Liver (tissue), 9 donors: ENCODE results near the gene ACSS1. TPM values are rescaled to one million over a fixed set of nuclear protein-coding genes. Genes with fewer than 3 reads are reported as not detected.

Source experiments
- DNase-seq: peaks from one replicate; pipeline ENCODE4 v3.0.0-alpha.2; 2017; ENCODE audit warnings: low spot score
- H3K27ac ChIP-seq, 2 donors: one replicate each; pipeline ENCODE4 v1.7.0; 2013; ENCODE audit warnings: inconsistent platforms in 2 of 2, low read length in 2 of 2, control low read depth in 1 of 2, low read depth in 1 of 2, mild to moderate bottlenecking in 1 of 2
- H3K27me3 ChIP-seq, 4 donors: one replicate each; pipeline versions ENCODE4 v1.6.1 to v1.7.0; 2013; ENCODE audit warnings: low read length in 3 of 4, inconsistent platforms in 1 of 4, mild to moderate bottlenecking in 1 of 4, moderate library complexity in 1 of 4; ENCODE audit not compliant: control insufficient read depth in 4 of 4, insufficient read depth in 4 of 4
- H3K36me3 ChIP-seq, 4 donors: one replicate each; pipeline versions ENCODE4 v1.6.1 to v1.7.0; 2013; ENCODE audit warnings: low read length in 3 of 4, mild to moderate bottlenecking in 3 of 4, low read depth in 1 of 4, moderate library complexity in 1 of 4; ENCODE audit not compliant: control insufficient read depth in 4 of 4, insufficient read depth in 3 of 4
- H3K4me1 ChIP-seq, 4 donors: one replicate each; pipeline versions ENCODE4 v1.6.1 to v1.7.0; 2013; ENCODE audit warnings: low read length in 3 of 4, mild to moderate bottlenecking in 3 of 4, moderate library complexity in 1 of 4; ENCODE audit not compliant: control insufficient read depth in 4 of 4, insufficient read depth in 4 of 4
- H3K4me3 ChIP-seq, 3 donors: one replicate each; pipeline versions ENCODE4 v1.6.1 to v1.7.0; 2013; ENCODE audit warnings: low read length in 3 of 3, control low read depth in 1 of 3, low read depth in 1 of 3, mild to moderate bottlenecking in 1 of 3
- H3K9ac ChIP-seq, 2 donors: one replicate each; pipeline ENCODE4 v1.7.0; 2013; ENCODE audit warnings: low read length in 2 of 2, mild to moderate bottlenecking in 2 of 2, moderate library complexity in 2 of 2, control low read depth in 1 of 2, low read depth in 1 of 2
- H3K9me3 ChIP-seq, 4 donors: one replicate each; pipeline versions ENCODE4 v1.6.1 to v1.7.0; 2013; ENCODE audit warnings: low read length in 3 of 4; ENCODE audit not compliant: control insufficient read depth in 4 of 4
- ATF3 ChIP-seq: IDR thresholded peaks from 2 replicates; pipeline ENCODE4 v1.6.1; 2016; ENCODE audit warnings: antibody characterized with exemption
- CTCF ChIP-seq: fragments of 150-350 bp; IDR thresholded peaks from 2 replicates; pipeline ENCODE4 v1.5.1; 2017; ENCODE audit warnings: improper control_type of control experiment, low read depth, low read length; ENCODE audit not compliant: missing input control
- FOXA2 ChIP-seq: IDR thresholded peaks from 2 replicates; pipeline ENCODE4 v1.6.1; 2016; ENCODE audit warnings: antibody characterized with exemption
- GABPA ChIP-seq, 2 donors: IDR thresholded peaks in 1 of 2; conservative IDR thresholded peaks in 1 of 2; 2 replicates each; pipeline ENCODE4 v1.6.1; 2016; ENCODE audit warnings: antibody characterized with exemption in 2 of 2, mild to moderate bottlenecking in 1 of 2, moderate library complexity in 1 of 2
- HNF4G ChIP-seq: IDR thresholded peaks from 2 replicates; pipeline ENCODE4 v1.6.1; 2016; ENCODE audit warnings: antibody characterized with exemption
- JUND ChIP-seq, 2 donors: IDR thresholded peaks; 2 replicates each; pipeline ENCODE4 v1.6.1; 2016; ENCODE audit warnings: antibody characterized with exemption in 2 of 2
- NR2F2 ChIP-seq: IDR thresholded peaks from 2 replicates; pipeline ENCODE4 v1.6.1; 2016; ENCODE audit warnings: antibody characterized with exemption
- RXRA ChIP-seq, 2 donors: IDR thresholded peaks; 2 replicates each; pipeline ENCODE4 v1.6.1; 2017 to 2018; ENCODE audit warnings: antibody characterized with exemption in 2 of 2, mild to moderate bottlenecking in 1 of 2
- SP1 ChIP-seq: IDR thresholded peaks from 2 replicates; pipeline ENCODE4 v1.6.1; 2018; ENCODE audit warnings: antibody characterized with exemption, mild to moderate bottlenecking
- ZBTB33 ChIP-seq: IDR thresholded peaks from 2 replicates; pipeline ENCODE4 v1.6.1; 2016; ENCODE audit warnings: antibody characterized with exemption
- WGBS: extraction: QIAGEN DNeasy Blood & Tissue Kit; methylation state at CpG from one replicate; pipeline ENCODE4 v1.1.7; 2013; 5-methylcytosine and 5-hydroxymethylcytosine counted together
- polyA plus RNA-seq, 2 donors: library from polyadenylated mRNA; stranded (reverse) in 1 of 2; unstranded in 1 of 2; fragments of 200-250 nt in 1 of 2; fragments of >200 nt in 1 of 2; fragmentation: Nextera tagmentation in 1 of 2; extraction: Ambion mirVana in 1 of 2; gene quantifications; one replicate each; pipeline versions ENCODE4 v1.2.1 to v1.2.3, GENCODE V29; 2013 to 2015
- total RNA-seq, 2 donors: library from RNA; depleted of rRNA; stranded (reverse); fragments of >200 nt; gene quantifications; one replicate each; pipeline ENCODE4 v1.2.3, GENCODE V29; 2014
- donor health status: healthy.
- donor health status: healthy.
- donor health status: healthy.
- donor health status: healthy.
- donor health status: healthy.

Gene ACSS1
- total and polyA plus RNA-seq, 4 donors, result 5.3 to 87.5 (median 22.1) TPM

- no peak for TF ChIP-seq ZBTB33
- no peak for TF ChIP-seq NR2F2
These were observed 13.7 kb downstream of the ACSS1 start (continued) for GRCh38 chr20:25044261-25044560.

- DNase-seq, result no peak
- Histone ChIP-seq H3K36me3 (no peaks in the 10 kb centered on the region), H3K4me3 (no peak overlapping the region), H3K9me3 (no peaks in the 10 kb centered on the region), H3K27me3 (no peaks in the 10 kb centered on the region), H3K27ac (no peak overlapping the region), H3K4me1 (peaks cover 34 to 87% (median 76%) of the 10 kb centered on the region in 4 donors), H3K9ac (no peak overlapping the region)
- 88% methylated on average over 9 of the region's 9 CpGs for WGBS
- TF ChIP-seq ATF3, result no peak
- no peak for TF ChIP-seq CTCF
- no peak for TF ChIP-seq GABPA (IDR thresholded peaks at IDR 0.05 in 1 of 2, conservative IDR thresholded peaks at IDR 0.05 in 1 of 2)
- no peak for TF ChIP-seq HNF4G
These were observed 14.3 kb downstream of the ACSS1 start for GRCh38 chr20:25043499-25044260.

GRCh38 chr20:25042531-25043498 lies 15.1 kb downstream of the ACSS1 start:
- Histone ChIP-seq H3K9me3 (no peaks in the 10 kb centered on the region), H3K9ac (no peak overlapping the region), H3K4me3 (no peak overlapping the region), H3K27me3 (no peaks in the 10 kb centered on the region), H3K36me3 (no peaks in the 10 kb centered on the region), H3K27ac (peak overlapping the region in 1 of 2 donors; percentile 1), H3K4me1 (peaks cover 34 to 88% (median 78%) of the 10 kb centered on the region in 4 donors)
- TF ChIP-seq JUND (IDR thresholded peaks at IDR 0.05) (no peak), ZBTB33 (no peak), FOXA2 (no peak), SP1 (peak; percentile 32), RXRA (IDR thresholded peaks at IDR 0.05) (no peak)
- no peak for DNase-seq
- WGBS, result 79% methylated on average over 14 of the region's 14 CpGs
